Measurements from ENCODE around the gene CRY1.
"Not testable (repeated sequence)": the region's sequence is repeated elsewhere in the genome, so short reads cannot be mapped to it uniquely, and the experiment has no call there.

CRY1 gene

DNA sequence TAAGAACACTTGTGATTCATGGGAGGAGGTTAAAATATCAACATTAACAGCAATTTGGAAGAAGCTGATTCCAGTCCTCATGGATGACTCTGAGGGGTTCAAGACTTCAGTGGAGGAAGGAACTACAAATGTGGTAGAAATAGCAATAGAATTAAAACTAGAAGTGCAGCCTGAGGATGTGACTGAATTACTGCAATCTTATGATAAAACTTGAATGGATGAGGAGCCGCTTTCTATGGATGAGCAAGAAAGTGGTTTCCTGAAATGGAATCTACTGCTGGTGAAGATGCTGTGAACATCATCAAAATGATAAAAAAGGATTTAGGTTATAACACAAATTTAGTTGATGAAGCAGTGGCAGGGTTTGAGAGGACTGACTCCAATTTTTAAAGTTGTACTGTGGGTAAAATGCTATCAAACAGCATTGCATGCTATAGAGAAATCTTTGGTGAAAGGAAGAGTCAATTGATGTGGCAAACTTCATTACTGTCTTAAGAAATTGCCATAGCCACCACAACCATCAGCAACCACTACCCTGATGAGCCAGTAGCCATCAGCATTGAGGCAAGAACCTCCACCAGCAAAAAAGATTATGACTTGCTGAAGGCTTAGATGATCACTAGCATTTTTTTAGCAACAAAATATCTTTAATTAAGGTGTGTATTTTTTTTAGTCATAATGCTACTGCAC is 80.5 kb downstream of the CRY1 start:
- DNase-seq (ENCODE audit: extremely low read depth in 1 of 2, low read depth in 1 of 2) = no peak

DNA sequence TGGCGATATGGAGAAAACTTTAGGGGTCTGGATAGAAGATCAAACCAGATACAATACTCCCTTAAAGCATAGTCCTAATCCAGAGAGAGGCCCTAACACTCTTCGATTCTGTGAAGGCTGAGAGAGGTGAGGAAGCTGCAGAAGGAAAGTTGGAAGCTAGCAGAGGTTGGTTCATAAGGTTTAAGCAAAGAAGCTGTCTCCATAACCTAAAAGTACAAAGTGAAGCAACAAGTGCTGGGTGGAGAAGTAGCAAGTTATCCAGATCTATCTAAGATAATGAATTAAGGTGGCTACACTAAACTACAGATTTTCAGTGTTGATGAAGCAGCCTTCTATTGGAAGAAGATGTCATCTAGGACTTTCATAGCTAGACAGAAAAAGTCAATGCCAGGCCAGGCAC is 81.8 kb downstream of the CRY1 start:
- DNase-seq (ENCODE audit: extremely low read depth in 1 of 2, low read depth in 1 of 2) = no peak

DNA sequence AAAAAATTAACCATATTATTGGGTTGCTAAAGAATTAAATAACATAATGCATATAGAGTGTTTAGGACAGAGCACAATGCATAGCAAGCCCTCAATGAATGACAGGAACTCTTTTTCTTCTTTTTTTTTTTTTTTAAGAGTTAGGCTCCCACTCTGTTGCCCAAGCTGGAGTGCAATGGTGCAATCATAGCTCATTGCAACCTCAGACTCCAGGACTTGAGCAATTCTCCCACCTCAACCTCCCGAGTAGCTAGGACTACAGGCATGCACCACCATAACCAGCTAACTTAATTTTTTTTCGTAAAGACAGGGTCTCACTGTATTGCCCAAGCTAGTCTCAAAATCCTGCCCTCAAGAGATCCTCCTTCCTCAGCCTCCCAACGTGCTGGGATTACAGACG is 85.9 kb downstream of the CRY1 start:
- DNase-seq (ENCODE audit: extremely low read depth in 1 of 2, low read depth in 1 of 2) = no peak

DNA sequence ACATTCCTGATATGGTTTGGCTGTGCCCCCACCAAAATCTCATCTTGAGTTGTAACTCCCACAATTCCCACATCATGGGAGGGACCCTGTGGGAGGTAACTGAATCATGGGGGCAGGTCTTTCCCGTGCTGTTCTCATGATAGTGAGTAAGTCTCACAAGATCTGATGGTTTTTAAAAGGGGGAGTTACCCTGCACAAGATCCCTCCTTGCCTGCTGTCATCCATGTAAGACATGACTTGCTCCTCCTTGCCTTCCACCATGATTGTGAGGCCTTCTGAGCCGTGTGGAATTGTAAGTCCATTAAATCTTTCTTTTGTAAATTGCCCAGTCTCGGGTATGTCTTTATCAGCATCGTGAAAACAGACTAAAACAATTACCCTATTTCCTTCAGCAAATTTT is 90.7 kb downstream of the CRY1 start:
- DNase-seq (ENCODE audit: extremely low read depth in 1 of 2, low read depth in 1 of 2) = not testable (repeated sequence)

DNA sequence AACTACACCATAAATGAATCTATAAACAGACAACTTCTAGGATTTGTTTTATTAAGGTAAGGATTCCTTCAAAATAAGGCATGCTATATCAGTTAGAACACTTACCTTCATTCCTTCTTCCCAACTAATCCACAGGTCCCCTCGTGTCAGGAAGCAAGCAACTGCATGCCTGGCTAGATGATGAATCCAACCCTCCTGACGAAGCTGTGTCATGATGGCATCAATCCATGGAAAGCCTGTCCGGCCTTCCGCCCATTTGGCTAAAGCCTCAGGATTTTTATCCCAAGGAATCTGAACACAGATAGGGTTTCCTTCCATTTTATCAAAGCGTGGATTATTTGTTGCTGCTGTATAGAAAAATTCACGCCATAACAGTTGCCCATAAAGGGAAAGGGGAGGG is 93.9 kb downstream of the CRY1 start:
- DNase-seq (ENCODE audit: extremely low read depth in 1 of 2, low read depth in 1 of 2) = no peak

DNA sequence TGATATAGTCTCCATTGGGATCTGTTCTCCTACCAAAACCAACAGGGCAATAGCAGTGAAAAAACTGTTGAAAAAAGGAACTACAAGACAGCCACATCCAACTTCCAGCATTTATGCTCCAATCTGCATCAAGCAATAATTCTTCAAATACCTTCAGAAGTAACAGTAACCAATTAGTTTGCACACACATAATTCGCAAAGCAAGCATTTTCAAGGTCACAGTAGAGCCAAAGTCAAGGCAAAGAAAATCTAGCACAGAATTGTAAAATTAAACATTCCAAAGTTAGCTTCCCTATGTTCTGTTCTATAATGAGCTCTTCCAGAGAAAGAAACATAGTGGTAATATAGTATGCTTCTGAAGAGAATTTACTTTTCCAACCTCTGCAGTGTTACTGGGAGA is 95.4 kb downstream of the CRY1 start:
- DNase-seq (ENCODE audit: extremely low read depth in 1 of 2, low read depth in 1 of 2) = no peak

DNA sequence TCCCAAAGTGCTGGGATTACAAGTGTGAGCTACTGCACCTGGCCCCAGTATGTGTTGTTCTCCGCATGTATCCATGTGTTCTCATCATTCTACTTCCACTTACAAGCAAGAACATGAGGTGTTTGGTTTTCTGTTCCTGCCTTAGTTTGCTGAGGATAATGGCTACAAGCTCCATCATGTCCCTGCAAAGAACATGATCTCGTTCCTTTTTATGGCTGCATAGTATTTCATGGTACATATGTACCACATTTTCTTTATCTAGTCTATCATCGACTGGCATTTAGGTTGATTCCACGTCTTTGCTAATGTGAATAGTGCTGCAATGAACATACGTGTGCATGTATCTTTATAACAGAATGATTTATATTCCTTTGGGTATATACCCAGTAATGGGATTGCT is 97.2 kb downstream of the CRY1 start:
- DNase-seq (ENCODE audit: extremely low read depth in 1 of 2, low read depth in 1 of 2) = not testable (repeated sequence)

DNA sequence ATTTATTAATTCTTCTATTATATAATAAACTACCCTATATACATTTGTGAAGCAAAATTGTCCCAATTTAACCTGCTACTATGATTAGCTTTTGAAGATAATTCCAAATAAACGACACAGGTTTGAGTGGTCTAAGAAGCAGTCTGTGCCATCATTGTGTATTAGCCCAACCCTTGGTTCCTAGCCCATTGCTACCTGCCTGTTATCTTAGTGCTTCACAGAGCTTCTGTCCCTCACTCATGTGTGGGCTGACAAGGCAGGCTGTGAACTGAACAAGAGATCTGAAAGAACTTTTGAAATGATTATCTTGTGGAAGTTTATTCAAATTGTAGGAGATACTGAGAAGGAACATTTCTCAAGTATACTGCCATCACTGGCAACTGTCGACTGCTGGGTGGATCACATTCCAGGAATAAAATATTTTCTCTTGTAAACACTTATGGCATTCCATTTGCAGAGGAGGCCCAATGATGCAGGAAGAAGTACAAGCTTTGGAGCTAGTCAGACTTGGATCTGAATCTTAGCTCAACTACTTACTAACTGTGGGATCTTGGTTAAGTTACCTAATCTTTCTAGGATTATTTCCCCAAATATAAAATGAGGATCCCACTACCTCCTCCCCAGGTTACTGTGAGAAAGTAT is 98.6 kb downstream of the CRY1 start:
- DNase-seq (ENCODE audit: extremely low read depth in 1 of 2, low read depth in 1 of 2) = no peak

DNA sequence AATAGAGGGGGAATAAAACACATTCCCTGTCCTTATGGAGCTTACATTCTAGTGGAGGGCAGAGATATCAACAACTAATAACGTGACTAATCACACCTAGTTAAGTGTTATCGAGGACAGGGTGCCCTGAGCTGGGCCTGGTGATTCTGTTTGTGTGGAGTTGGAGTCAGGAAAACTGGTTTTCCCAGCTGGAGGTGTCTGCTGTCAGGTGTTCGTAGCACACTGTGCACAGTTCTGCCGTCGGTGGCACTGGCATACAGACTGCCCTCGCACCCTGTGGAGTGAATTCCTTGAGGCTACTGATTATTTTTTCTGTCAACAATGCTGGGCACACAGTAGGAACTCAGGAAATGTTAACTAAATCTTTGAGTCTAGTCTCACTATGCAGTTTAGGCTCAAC is 105.5 kb downstream of the CRY1 start:
- no peak for DNase-seq (ENCODE audit: extremely low read depth in 1 of 2, low read depth in 1 of 2)

DNA sequence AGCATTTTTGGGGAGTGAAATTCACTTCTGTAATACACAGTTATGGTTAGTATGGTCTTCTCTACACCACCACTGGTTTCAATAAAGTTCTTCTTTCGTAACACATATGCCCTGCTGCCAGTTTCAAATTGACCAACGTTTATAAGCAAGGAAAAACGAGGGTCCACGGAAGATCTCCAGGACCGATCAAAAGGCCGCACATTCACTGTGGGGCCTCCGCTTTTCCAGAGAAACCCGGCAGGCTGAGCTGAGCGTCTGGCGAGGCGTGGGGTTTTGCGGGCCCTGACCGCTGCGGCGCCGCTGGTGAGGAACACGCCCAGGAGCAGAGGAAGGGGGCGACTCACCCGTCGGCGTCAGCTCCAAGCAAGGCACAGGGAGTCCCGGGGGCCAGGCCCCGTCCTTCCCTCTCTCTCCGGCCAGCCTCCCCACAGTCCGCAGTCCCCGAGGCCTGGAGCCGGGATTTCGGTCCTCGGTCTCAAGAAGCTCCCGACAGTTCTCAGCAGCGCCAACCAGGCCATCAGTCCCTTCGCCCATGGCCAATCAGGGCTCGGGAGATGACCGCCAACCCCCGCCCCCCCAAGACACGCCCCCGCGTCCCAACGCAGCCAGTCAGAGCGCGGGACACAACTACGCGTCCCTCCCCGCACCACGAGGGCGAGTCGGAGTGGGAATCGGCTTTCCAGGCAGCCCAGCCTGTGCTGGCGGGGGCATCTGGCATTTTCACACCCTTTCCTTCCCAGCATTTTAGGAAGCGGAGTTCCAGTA is 106.5 kb downstream of the CRY1 start, which contains the start of gene MTERF2:
MTERF2 (minus strand) TSS at position 522 of the 765 bp plus-strand sequence. CDS start 8,432 bp downstream, outside the sequence.
- DNase-seq (ENCODE audit: extremely low read depth in 1 of 2, low read depth in 1 of 2) = peak; percentile 57 to 67

DNA sequence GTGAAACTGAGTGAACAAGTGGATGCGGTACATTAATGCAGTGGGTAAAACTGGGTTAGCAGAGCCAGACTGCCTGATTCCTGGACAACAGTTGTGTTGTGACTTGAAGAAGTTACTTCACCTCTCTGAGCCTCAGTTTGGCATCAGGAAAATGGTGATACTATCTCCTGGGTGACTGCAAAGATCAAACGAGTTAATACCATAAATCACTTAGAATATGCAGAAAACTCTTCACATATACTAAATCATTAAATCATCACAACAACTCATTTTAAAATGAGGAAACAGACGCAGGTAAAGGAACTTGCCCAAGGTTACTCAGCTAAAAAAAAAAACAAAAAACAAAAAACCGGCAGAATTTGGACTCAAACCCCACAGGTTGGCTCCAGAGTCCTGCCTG is 107.2 kb downstream of the CRY1 start:
- DNase-seq (ENCODE audit: extremely low read depth in 1 of 2, low read depth in 1 of 2) = no peak

DNA sequence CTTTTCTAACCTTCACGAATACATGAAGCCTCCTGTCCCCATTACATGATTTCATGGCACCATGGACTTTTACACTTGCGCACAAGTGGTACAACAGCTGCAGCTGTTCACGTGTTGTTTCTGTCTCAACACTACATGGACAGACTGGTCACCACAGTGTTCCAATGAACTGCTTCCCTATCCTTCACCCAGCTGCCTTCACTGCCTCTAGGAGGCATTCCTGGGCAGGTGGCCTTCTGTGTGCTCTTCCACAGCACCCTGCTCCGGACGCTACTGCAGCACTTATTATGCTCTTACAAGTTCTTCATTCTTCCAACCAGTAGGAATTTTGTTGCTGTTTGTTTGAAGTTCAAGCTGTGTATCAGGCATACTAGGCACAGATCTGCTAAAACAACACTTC is 107.9 kb downstream of the CRY1 start:
- DNase-seq (ENCODE audit: extremely low read depth in 1 of 2, low read depth in 1 of 2) = no peak

DNA sequence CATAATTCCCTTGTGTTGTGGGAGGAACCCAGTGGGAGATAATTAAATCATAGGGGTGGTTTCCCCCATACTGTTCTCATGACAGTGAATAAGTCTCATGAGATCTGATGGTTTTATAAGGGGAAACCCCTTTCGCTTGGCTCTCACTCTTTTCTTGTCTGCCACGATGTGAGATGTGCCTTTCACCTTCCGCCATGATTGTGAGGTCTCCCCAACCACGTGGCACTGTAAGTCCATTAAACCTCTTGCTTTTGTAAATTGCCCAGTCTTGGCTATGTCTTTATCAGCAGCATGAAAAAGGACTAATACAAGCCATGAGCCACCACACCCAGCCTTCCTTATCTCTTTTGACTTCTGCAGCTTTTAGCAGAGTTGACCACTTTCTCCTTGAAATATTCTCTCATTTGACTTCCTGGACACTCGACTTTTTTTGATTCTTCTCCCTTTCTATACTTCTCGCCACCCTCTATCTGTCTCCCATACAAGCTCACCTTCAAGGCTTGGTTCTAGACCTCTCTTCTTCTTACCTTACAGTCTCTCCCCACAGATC is 108.7 kb downstream of the CRY1 start:
- no peak for DNase-seq (ENCODE audit: extremely low read depth in 1 of 2, low read depth in 1 of 2)

DNA sequence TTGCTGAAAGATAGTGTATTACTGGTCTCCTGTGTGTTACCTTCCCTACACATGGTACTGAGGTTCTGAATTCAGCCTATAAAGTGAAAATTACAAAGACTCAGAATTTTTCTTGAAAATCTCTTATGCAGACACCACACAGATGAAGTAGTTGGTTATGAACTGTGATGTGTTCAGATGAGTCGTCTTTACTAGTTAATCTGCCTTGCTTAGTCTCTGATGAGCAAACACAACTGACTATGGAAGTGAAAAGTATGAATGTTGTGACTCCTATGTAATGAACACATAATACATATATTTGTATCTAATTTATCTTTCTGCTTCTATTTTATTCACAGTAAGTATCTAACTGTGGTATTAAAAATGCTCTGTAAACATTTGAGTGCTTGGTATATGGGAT is 111.1 kb downstream of the CRY1 start:
- DNase-seq (ENCODE audit: extremely low read depth in 1 of 2, low read depth in 1 of 2) = no peak

DNA sequence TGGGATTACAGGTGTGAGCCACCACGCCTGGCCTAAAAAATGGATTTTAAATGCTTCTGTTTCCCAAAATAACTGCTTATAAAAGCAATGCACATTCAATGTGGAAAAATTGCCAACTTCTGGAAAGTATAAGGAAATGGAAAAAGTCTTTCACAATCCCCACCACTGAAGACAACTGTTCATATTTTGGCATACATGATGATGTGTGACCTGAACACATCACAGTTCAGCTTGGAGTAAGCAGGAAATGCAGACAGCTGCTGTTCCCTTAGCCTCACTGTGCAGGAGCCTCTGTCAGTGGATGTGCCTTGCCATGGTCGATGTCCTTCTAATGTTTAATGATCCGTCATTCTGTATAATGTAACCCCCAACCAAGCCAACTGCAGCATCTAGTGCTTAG is 111.6 kb downstream of the CRY1 start:
- DNase-seq (ENCODE audit: extremely low read depth in 1 of 2, low read depth in 1 of 2) = no peak

DNA sequence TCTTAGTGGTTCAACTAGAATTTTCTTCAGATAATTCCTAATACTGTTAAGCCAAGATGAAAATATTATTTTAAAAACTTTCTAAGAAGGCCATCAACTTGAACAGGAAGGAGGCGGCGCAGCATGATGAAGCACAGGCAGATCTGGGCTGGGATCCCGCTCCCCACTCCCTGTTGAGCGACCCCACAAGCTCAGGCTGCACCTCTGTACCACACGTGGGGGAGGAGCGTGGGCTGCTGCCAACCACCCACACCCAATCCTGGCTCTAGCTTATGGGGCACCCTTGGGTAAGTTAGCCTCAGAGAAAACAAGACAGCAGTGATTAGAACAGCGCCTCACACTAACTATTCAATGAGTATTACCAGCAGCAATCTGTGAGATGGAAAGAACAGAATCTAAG is 112.4 kb downstream of the CRY1 start:
- no peak for DNase-seq (ENCODE audit: extremely low read depth in 1 of 2, low read depth in 1 of 2)

DNA sequence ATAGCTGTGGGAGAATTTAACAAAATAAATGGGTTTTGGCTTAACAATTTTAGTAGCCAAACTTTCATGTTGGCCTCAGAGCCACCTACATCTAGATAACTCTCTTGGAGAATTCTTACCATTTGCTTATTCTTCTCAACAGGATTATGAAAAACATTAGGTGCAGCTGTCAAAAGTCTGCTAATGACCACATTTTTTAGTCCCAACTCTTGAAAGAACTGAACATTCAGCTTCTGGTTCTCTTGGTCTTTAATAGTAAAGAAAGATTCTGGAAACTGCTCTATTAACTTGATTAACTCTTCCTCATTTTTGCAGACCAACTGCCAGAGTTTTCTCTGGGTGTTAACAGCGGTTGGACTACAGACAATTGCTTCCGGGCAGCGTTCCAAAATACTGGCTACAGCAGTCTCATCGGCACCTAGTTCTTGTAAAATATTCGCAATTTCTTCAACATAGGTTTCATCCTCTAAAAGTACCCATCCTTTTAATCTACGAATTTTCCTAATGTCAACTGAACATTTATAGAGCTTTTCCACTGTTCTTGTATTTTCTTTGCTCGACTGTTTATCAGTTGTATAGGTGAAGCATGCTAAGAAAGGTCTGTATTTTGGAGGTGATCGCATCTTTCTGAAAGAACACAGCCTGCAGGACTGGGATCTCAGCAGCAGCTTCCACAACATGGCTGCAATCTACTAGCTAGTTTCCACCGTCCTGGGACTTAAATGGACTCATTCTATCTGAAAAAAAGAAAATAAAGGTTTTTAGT is 115.1 kb downstream of the CRY1 start:
- no peak for DNase-seq (ENCODE audit: extremely low read depth in 1 of 2, low read depth in 1 of 2)

DNA sequence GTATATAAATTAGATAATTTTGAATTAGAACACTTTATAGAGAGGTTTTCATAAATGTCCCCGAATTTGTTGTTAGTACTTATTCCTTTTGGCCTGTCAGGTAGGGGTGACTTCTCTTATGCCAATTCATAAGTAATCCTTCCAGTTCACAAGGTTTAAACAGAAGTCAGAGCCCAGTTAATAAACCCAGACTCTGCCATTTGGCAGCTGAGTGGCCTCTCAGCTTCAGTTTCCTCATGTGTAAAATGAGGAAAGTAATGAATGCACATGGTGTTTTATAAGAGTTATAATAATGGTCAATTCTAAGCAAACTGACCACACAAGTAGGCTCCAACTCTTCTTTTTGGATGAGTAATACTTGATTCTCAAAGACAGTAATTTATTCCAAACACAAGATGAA is 116.7 kb downstream of the CRY1 start:
- no peak for DNase-seq (ENCODE audit: extremely low read depth in 1 of 2, low read depth in 1 of 2)

DNA sequence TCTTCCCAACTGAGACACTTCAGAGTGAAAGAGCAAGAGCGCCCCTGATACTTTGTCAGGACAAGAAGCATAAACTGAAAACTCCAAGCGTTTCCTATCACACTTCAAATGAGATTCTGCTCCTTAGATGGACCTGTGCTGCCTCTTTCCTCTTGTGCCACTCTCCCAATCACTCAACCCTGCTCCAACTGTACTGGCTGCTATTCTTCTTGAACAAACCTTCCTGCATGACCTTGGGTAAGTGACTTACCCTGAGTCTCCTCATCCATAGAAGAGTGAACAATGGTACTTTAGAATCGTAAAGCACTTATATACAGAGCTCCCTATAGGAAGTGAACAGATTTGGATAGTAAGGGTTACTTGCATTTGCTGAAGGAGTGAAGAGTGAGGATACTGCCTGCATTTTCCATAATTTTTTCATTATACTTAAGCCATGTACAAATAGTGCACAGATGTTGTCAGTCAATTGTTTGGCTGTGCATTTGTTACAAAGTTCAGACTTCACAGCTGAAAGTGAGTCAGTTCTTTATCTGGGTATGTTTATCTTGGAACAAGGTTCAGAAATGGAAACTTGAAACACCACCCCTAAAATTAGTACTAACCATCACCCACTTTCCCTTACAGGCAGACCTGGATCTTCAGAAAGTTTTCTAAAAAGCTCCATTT is 117.2 kb downstream of the CRY1 start:
- DNase-seq (ENCODE audit: extremely low read depth in 1 of 2, low read depth in 1 of 2) = no peak

DNA sequence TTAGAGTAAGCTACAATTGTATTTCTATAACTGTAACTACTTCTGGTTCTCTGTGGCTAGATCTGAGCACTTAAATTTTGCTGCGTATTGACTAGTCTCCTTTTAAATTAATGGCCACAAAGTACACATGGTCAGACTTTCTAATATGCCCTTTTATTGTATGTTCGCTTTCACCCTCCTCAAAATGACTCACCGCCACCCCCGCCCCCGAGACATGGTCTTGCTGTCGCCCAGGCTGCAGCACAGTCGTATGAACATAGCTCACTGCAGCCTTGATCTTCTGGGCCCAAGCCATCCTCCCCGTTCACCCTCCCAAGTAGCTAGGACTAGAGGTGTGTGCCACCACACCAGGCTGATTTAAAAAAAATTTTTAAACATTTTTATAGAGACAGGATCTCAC is 118.3 kb downstream of the CRY1 start:
- no peak for DNase-seq (ENCODE audit: extremely low read depth in 1 of 2, low read depth in 1 of 2)

Data from stimulated activated CD8-positive, alpha-beta memory T cell treated with anti-CD3 and anti-CD28 coated beads, Interleukin-7, amount 100 ng/mL, for 48 hours (primary cell).